OCI-LY1 (cell line): Measurements from ENCODE around the gene CHCHD6.
A peak's percentile ranks its signal among the peaks of the same experiment; 100 is the strongest.

ENCODE experiments used
- H2AFZ ChIP-seq: fragments of 200-600 bp; sonication (generic), shearing (Covaris generic); 2 replicates; pipeline ENCODE4 v1.6.0; 2014; ENCODE audit warnings: antibody characterized with exemption, mild to moderate bottlenecking, low read length
- H3F3A ChIP-seq: fragments of 200-600 bp; sonication (generic), shearing (Covaris generic); 2 replicates; pipeline ENCODE4 v1.6.0; 2014; ENCODE audit warnings: mild to moderate bottlenecking, antibody characterized with exemption, low read length, moderate library complexity; ENCODE audit not compliant: insufficient read depth
- H3K27ac ChIP-seq: fragments of 200-600 bp; sonication (generic); 2 replicates; pipeline ENCODE4 v1.5.1; 2014; ENCODE audit warnings: low read length, mixed run types, mild to moderate bottlenecking, low read depth; ENCODE audit not compliant: poor library complexity, severe bottlenecking
- H3K27me3 ChIP-seq: fragments of 200-600 bp; sonication (generic); 2 replicates; pipeline ENCODE4 v1.6.0; 2014; ENCODE audit warnings: antibody characterized with exemption, mild to moderate bottlenecking, low read length, moderate library complexity; ENCODE audit not compliant: insufficient read depth
- H3K36me3 ChIP-seq: fragments of 200-600 bp; sonication (generic); 2 replicates; pipeline ENCODE4 v1.6.1; 2014; ENCODE audit warnings: mild to moderate bottlenecking, antibody characterized with exemption, low read length, moderate library complexity, mixed read lengths; ENCODE audit not compliant: insufficient read depth
- H3K4me1 ChIP-seq: fragments of 200-600 bp; sonication (generic); 2 replicates; pipeline ENCODE4 v1.5.1; 2014; ENCODE audit warnings: mild to moderate bottlenecking, low read length, moderate library complexity; ENCODE audit not compliant: insufficient read depth, severe bottlenecking
- H3K4me2 ChIP-seq: fragments of 200-600 bp; sonication (generic), shearing (Covaris generic); 2 replicates; pipeline ENCODE4 v1.6.1; 2014; ENCODE audit warnings: low read length
- H3K4me3 ChIP-seq: fragments of 200-600 bp; sonication (generic); 2 replicates; pipeline ENCODE4 v1.5.1; 2014; ENCODE audit warnings: low read length, low read depth, mild to moderate bottlenecking, mixed read lengths; ENCODE audit not compliant: poor library complexity, severe bottlenecking
- H3K79me2 ChIP-seq: fragments of 200-600 bp; shearing (Covaris generic); 2 replicates; pipeline ENCODE4 v1.6.1; 2016; ENCODE audit warnings: mixed run types, low read length, mixed read lengths; ENCODE audit not compliant: insufficient read depth
- H3K9ac ChIP-seq: fragments of 200-600 bp; sonication (generic), shearing (Covaris generic); 2 replicates; pipeline ENCODE4 v1.6.1; 2014; ENCODE audit warnings: mild to moderate bottlenecking, low read length, mixed read lengths
- H3K9me2 ChIP-seq: fragments of 200-600 bp; sonication (generic), shearing (Covaris generic); 2 replicates; pipeline ENCODE4 v1.6.1; 2014; ENCODE audit warnings: low read depth, mild to moderate bottlenecking, low read length, mixed read lengths
- H3K9me3 ChIP-seq: fragments of 200-600 bp; shearing (Covaris generic); 2 replicates; pipeline ENCODE4 v1.6.1; 2014; ENCODE audit warnings: low read length, mixed read lengths
- H4K20me1 ChIP-seq: fragments of 200-600 bp; sonication (generic), shearing (Covaris generic); 2 replicates; pipeline ENCODE4 v1.6.0; 2016; ENCODE audit warnings: mild to moderate bottlenecking, low read length; ENCODE audit not compliant: insufficient read depth
- EZH2 ChIP-seq: fragments of 200-600 bp; sonication (generic), shearing (Covaris generic); IDR thresholded peaks from 2 replicates; pipeline ENCODE4 v1.8.0; 2017; ENCODE audit warnings: borderline replicate concordance, mixed run types, mild to moderate bottlenecking, antibody characterized with exemption, low read length, moderate library complexity, mixed read lengths
- TF ChIP-seq, protein P1 (sequence below): fragments of 200-600 bp; sonication (generic), shearing (Covaris generic); IDR thresholded peaks from 2 replicates; pipeline ENCODE4 v1.5.1; 2017; ENCODE audit warnings: mild to moderate bottlenecking, antibody characterized with exemption, low read length, moderate library complexity, mixed read lengths

Gene CHCHD6

DNA sequence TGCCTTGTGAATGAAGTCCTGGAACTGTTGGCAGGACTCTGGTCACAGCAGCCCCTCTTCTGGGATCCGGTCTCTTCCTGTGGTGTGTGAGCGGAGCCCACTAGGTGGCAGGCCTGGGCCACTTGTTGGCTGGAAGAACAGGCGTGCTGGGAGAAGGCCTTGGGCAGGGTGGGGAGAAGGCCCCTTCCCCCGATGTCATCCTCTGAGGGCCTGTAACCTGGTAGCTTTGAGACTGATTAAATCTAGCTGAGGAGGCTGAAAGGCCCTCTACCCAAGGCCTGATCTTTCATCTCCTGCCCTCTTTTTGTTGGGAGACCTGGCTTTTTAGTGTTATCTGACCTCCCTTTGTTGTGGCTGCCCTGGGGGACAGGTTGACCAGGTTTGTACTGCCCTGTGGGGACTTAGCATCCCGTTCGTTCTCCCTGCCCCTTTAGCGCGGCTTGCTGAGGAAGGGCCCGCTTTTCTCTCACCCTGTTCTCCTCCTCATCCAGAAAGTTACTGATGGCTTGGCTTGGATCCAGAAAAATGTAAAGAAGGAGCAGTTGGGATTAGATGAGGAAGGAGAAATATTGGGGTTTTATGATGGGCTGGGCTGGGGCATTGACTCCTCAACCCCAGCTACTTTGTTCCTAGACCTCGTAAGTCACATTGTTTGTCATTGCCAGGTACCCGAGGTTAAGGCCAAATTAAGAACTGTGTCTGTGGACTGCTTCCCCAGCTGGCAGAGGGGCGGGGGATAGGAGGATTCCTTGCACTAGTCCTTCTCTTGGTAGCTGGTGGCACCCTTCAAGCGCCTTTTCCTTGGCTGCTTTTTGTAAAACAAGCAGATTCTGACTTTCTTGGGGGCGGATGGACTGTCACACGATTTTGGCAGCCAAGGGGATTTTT, 48.5 kb downstream of the CHCHD6 start:
- TF ChIP-seq, protein P1, sequence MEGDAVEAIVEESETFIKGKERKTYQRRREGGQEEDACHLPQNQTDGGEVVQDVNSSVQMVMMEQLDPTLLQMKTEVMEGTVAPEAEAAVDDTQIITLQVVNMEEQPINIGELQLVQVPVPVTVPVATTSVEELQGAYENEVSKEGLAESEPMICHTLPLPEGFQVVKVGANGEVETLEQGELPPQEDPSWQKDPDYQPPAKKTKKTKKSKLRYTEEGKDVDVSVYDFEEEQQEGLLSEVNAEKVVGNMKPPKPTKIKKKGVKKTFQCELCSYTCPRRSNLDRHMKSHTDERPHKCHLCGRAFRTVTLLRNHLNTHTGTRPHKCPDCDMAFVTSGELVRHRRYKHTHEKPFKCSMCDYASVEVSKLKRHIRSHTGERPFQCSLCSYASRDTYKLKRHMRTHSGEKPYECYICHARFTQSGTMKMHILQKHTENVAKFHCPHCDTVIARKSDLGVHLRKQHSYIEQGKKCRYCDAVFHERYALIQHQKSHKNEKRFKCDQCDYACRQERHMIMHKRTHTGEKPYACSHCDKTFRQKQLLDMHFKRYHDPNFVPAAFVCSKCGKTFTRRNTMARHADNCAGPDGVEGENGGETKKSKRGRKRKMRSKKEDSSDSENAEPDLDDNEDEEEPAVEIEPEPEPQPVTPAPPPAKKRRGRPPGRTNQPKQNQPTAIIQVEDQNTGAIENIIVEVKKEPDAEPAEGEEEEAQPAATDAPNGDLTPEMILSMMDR, result peak; percentile 71
- TF ChIP-seq EZH2, result no peak
- no peaks in the 10 kb centered on the region for H3K36me3 ChIP-seq
- H3K79me2 ChIP-seq, result no peaks in the 10 kb centered on the region
- no peak overlapping the region for H2AFZ ChIP-seq
- H3K9ac ChIP-seq, result no peak overlapping the region
- no peaks in the 10 kb centered on the region for H4K20me1 ChIP-seq
- no peaks in the 10 kb centered on the region for H3F3A ChIP-seq
- no peak overlapping the region for H3K4me2 ChIP-seq
- no peak overlapping the region for H3K4me3 ChIP-seq
- no peak overlapping the region for H3K27ac ChIP-seq
- no peaks in the 10 kb centered on the region for H3K4me1 ChIP-seq
- H3K9me3 ChIP-seq, result no peaks in the 10 kb centered on the region
- no peaks in the 10 kb centered on the region; the same call in 1 of the 2 replicates for H3K27me3 ChIP-seq
- H3K9me2 ChIP-seq, result no peaks in the 10 kb centered on the region

DNA sequence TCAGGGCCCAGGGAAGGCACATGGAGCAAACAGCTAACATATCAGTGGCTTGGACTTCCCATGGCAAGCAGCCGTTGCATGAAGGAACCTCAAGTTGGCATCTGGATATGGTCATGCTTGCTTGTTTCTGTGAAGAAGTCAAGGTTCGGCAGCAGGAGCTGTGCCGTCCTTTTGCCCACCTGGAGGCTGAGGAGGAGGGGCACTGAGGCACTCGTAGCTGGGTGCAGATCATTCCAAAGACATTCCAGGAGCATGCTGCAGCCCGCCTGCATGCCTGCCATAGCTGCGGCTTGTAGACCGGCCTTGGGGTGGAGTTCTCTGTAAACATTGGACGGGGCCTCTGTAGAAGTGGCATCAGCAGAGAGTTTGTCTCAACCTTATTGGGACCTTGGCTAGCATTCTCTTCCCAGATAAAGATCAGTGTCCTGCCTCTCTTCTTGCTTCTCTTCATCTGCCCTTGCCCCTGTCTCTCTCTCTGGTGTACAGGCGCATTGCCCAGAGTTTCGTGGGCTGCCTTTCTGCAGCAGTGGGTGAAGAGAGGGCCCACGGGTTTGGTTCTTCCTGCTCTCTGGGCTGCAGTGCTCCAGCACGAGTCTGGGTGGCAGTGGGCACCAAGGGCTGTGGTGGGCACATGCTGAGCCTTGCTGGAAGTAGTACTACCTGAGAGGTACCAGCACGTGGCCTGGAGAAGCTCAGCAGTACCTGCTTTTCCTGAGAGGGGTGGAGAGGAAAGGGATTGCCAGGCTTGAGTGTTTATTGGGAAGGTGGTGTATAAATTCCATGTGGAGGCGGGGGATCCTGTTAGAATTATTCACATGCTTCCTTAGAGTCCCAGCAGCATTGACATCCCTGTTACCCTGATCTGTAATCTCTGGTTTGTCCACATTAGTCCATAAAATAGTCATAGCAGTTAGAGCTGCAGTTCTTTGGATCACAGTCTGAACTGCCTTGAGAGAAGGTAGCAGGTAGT, 49.4 kb downstream of the CHCHD6 start:
- H4K20me1 ChIP-seq, result no peaks in the 10 kb centered on the region
- no peak overlapping the region for H3K27ac ChIP-seq
- H3K9me3 ChIP-seq, result no peaks in the 10 kb centered on the region
- H3K79me2 ChIP-seq, result no peaks in the 10 kb centered on the region
- H3K4me1 ChIP-seq, result no peaks in the 10 kb centered on the region
- no peaks in the 10 kb centered on the region for H3K36me3 ChIP-seq
- H3K27me3 ChIP-seq, result no peaks in the 10 kb centered on the region; the same call in 1 of the 2 replicates
- H3F3A ChIP-seq, result no peaks in the 10 kb centered on the region
- no peak overlapping the region for H3K9ac ChIP-seq
- no peak overlapping the region for H3K4me3 ChIP-seq
- H3K9me2 ChIP-seq, result no peaks in the 10 kb centered on the region
- H2AFZ ChIP-seq, result no peak overlapping the region
- H3K4me2 ChIP-seq, result no peak overlapping the region
- no peak for TF ChIP-seq EZH2
- TF ChIP-seq, protein P1, result no peak

DNA sequence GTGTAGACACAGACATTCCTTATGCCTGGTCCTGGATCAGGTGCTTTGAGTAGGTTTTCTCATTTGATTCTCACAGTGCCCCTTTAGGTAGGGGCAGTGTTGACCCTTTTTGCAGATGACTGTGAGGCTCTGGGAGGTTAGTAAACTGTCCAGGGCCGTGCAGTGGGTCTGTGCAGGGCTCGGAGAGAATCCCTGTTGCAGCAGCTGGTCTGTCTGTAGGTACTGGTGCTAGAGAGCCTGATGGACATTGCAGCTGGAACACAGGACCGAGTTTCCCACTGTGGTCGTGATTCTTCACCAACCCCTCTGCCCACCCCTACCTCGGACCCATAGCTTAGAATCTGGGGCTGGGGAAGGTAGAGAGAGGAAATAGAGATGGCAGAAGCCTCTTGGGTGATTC, 51.8 kb downstream of the CHCHD6 start:
- TF ChIP-seq, protein P1, result no peak
- H3F3A ChIP-seq, result no peaks in the 10 kb centered on the region
- no peaks in the 10 kb centered on the region for H3K9me3 ChIP-seq
- H3K9me2 ChIP-seq, result no peaks in the 10 kb centered on the region
- no peaks in the 10 kb centered on the region for H3K27me3 ChIP-seq
- no peak overlapping the region for H3K27ac ChIP-seq
- no peaks in the 10 kb centered on the region for H3K4me1 ChIP-seq
- no peaks in the 10 kb centered on the region for H3K36me3 ChIP-seq
- H3K4me3 ChIP-seq, result no peak overlapping the region
- no peak overlapping the region for H2AFZ ChIP-seq
- H3K9ac ChIP-seq, result no peak overlapping the region
- no peaks in the 10 kb centered on the region for H4K20me1 ChIP-seq
- H3K79me2 ChIP-seq, result no peaks in the 10 kb centered on the region
- H3K4me2 ChIP-seq, result no peak overlapping the region
